ENCODE data around the gene LIPT2. TPM values are rescaled to one million over a fixed set of nuclear protein-coding genes. Genes with fewer than 3 reads are reported as not detected.

Gene LIPT2
- total RNA-seq, 1 experiment from 2014 or later: 6.6 TPM

Other genes with a start within 250 kb of the LIPT2 start
- gene P4HA3, start 182.1 kb downstream of the LIPT2 start, total RNA-seq (2014; rRNA removed; shearing (Covaris generic)): 1.5 and 2.5 TPM in 2 replicates
- gene PGM2L1, start 95.3 kb downstream of the LIPT2 start, total RNA-seq (2014; rRNA removed; shearing (Covaris generic)): 8.1 and 10.1 TPM in 2 replicates
- 0.06 TPM in 2 replicates for gene KCNE3, start 26.2 kb downstream of the LIPT2 start, total RNA-seq (2014; rRNA removed; shearing (Covaris generic))
- 14.3 and 22.9 TPM in 2 replicates for gene POLD3, start 98.9 kb upstream of the LIPT2 start, total RNA-seq (2014; rRNA removed; shearing (Covaris generic))
- not detected in 2 replicates for gene CHRDL2, start 237.7 kb upstream of the LIPT2 start, total RNA-seq (2014; rRNA removed; shearing (Covaris generic))

All from Daoy (cell line).